Medulla oblongata (tissue), 1 donor: ENCODE results near the gene MYOZ3.

Experiments
- DNase-seq: peaks from one replicate; pipeline ENCODE4 v3.0.0-alpha.2; 2015; ENCODE audit errors: extremely low spot score

MYOZ3 gene

GRCh38 chr5:150627731-150628545 is 33.1 kb upstream of the MYOZ3 start:
- DNase-seq, result no peak

- DNase-seq, result no peak
These were observed 32.0 kb upstream of the MYOZ3 start for GRCh38 chr5:150628936-150629485.

GRCh38 chr5:150630016-150630415 is 31.0 kb upstream of the MYOZ3 start:
- no peak for DNase-seq

GRCh38 chr5:150630461-150631325 is 30.4 kb upstream of the MYOZ3 start:
- DNase-seq, result no peak

GRCh38 chr5:150631326-150631701 is 29.7 kb upstream of the MYOZ3 start:
- no peak for DNase-seq

- DNase-seq, result no peak
These were observed 28.5 kb upstream of the MYOZ3 start for GRCh38 chr5:150632305-150633160.

- DNase-seq, result no peak
These were observed 27.6 kb upstream of the MYOZ3 start for GRCh38 chr5:150633429-150633828.

GRCh38 chr5:150636391-150637244 is 24.4 kb upstream of the MYOZ3 start:
- no peak for DNase-seq

GRCh38 chr5:150637245-150638052 is 23.6 kb upstream of the MYOZ3 start:
- no peak for DNase-seq

- no peak for DNase-seq
These were observed 23.0 kb upstream of the MYOZ3 start for GRCh38 chr5:150638053-150638444.

GRCh38 chr5:150638488-150639376 is 22.3 kb upstream of the MYOZ3 start:
- no peak for DNase-seq

GRCh38 chr5:150639377-150639692 is 21.7 kb upstream of the MYOZ3 start:
- no peak for DNase-seq

- DNase-seq, result no peak
These were observed 21.3 kb upstream of the MYOZ3 start for GRCh38 chr5:150639751-150640150.

- peak; percentile 37 for DNase-seq
These were observed 20.6 kb upstream of the MYOZ3 start, which contains the start of gene SYNPO for GRCh38 chr5:150640311-150641005. Gene SYNPO, plus strand, starts transcription at chr5:150640660. Its CDS starts 7,616 bp downstream, at chr5:150648276.

GRCh38 chr5:150641006-150641570 is 20.0 kb upstream of the MYOZ3 start:
- DNase-seq, result no peak

GRCh38 chr5:150641824-150642566 is 19.1 kb upstream of the MYOZ3 start:
- no peak for DNase-seq

- DNase-seq, result no peak
These were observed 18.5 kb upstream of the MYOZ3 start for GRCh38 chr5:150642567-150642927.
